Measurements from ENCODE around the gene TMEM52B. TPM values are rescaled to one million over a fixed set of nuclear protein-coding genes. Genes with fewer than 3 reads are reported as not detected.
A peak's percentile ranks its signal among the peaks of the same experiment; 100 is the strongest.

The TMEM52B gene
- total RNA-seq, 2 experiments from 2014 or later, result not detected

- CTCF ChIA-PET, result no interaction called here
- H3K27me3 ChIP-seq (ENCODE audit: control insufficient read depth in 1 of 2, insufficient read depth in 2 of 2, low read length in 2 of 2), result peaks cover 0 to 2% of the 10 kb centered on the region in 2 experiments
- Mint-ChIP-seq H3K27me3 (peaks cover 19% of the 10 kb centered on the region), H3K4me1 (ENCODE audit: low read depth) (peaks cover 9% of the 10 kb centered on the region), H3K27ac (no peak overlapping the region), H3K9me3 (no peaks in the 10 kb centered on the region), H3K36me3 (ENCODE audit: low read depth) (no peaks in the 10 kb centered on the region), H3K4me3 (no peak overlapping the region)
- no peak for TF ChIP-seq CTCF (IDR thresholded peaks at IDR 0.05)
- H3K27ac ChIP-seq (ENCODE audit: low read depth in 1 of 2, low read length in 2 of 2), result no peak overlapping the region
- ATAC-seq (ENCODE audit: poor library complexity), result no peak
- peaks cover 13% of the 10 kb centered on the region for H3K4me1 ChIP-seq (ENCODE audit: insufficient read depth, low read length)
- H3K36me3 ChIP-seq (ENCODE audit: insufficient read depth, low read length), result no peaks in the 10 kb centered on the region
- intact Hi-C loops (cut with DNase I, micrococcal nuclease), result loop anchor here in 1 of 2 experiments (10.0 kb wide), 1 partner anchor 1329 kb away; no protein-coding TSS in a partner anchor
- POLR2A ChIA-PET, result no interaction called here
- no peak for DNase-seq
- H3K9me3 ChIP-seq (ENCODE audit: control insufficient read depth in 1 of 2, insufficient read depth in 1 of 2, low read length in 2 of 2), result no peaks in the 10 kb centered on the region
- no peak overlapping the region for H3K4me3 ChIP-seq (ENCODE audit: low read length)
Observed at GRCh38 chr12:10155966-10156365, 22.9 kb upstream of the TMEM52B start.

DNA sequence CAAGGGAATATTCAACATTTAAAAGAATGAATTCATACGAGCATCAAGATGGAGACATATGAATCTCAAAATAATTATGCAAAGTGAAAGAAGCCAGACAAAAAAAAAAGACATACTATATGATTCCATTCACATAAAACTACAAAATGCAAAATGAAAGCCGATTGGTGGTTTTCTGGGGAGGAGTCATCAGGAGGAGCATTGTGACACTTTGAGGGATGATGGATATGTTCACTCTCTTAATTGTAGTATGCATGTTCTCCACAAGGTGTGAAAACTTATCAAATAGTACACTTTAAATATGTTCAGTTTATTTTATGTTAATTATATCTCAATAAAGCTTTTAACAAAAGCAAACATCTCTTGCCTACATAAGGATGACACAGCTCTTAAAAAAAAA is 20.4 kb upstream of the TMEM52B start:
- H3K36me3 Mint-ChIP-seq (ENCODE audit: low read depth), result no peaks in the 10 kb centered on the region
- H3K9me3 Mint-ChIP-seq, result no peaks in the 10 kb centered on the region
- ATAC-seq (ENCODE audit: poor library complexity), result peak; percentile 25
- no peaks in the 10 kb centered on the region for H3K36me3 ChIP-seq (ENCODE audit: insufficient read depth, low read length)
- no peak overlapping the region for H3K4me3 Mint-ChIP-seq
- ChIA-PET CTCF (no interaction called here), POLR2A (no interaction called here)
- H3K27me3 ChIP-seq (ENCODE audit: control insufficient read depth in 1 of 2, insufficient read depth in 2 of 2, low read length in 2 of 2), result peaks cover 0 to 2% of the 10 kb centered on the region in 2 experiments
- no peak for TF ChIP-seq CTCF (IDR thresholded peaks at IDR 0.05)
- H3K4me3 ChIP-seq (ENCODE audit: low read length), result no peak overlapping the region
- H3K4me1 ChIP-seq (ENCODE audit: insufficient read depth, low read length), result peaks cover 8% of the 10 kb centered on the region
- H3K9me3 ChIP-seq (ENCODE audit: control insufficient read depth in 1 of 2, insufficient read depth in 1 of 2, low read length in 2 of 2), result no peaks in the 10 kb centered on the region
- DNase-seq, result peak in 2 of 14 experiments; percentile 21 to 38
- intact Hi-C loops (cut with DNase I, micrococcal nuclease), result loop anchor here in 1 of 2 experiments (10.0 kb wide), 1 partner anchor 1326 kb away; no protein-coding TSS in a partner anchor
- H3K4me1 Mint-ChIP-seq (ENCODE audit: low read depth), result peaks cover 4% of the 10 kb centered on the region
- H3K27me3 Mint-ChIP-seq, result peaks cover 13% of the 10 kb centered on the region
- H3K27ac ChIP-seq (ENCODE audit: low read depth in 1 of 2, low read length in 2 of 2), result no peak overlapping the region
- H3K27ac Mint-ChIP-seq, result no peak overlapping the region

- H3K27me3 Mint-ChIP-seq, result peaks cover 4% of the 10 kb centered on the region
- CTCF ChIA-PET, result no interaction called here
- Histone ChIP-seq H3K27ac (ENCODE audit: low read depth in 1 of 2, low read length in 2 of 2) (no peak overlapping the region), H3K27me3 (ENCODE audit: control insufficient read depth in 1 of 2, insufficient read depth in 2 of 2, low read length in 2 of 2) (peaks cover 0 to 2% of the 10 kb centered on the region in 2 experiments), H3K4me1 (ENCODE audit: insufficient read depth, low read length) (no peaks in the 10 kb centered on the region), H3K9me3 (ENCODE audit: control insufficient read depth in 1 of 2, insufficient read depth in 1 of 2, low read length in 2 of 2) (no peaks in the 10 kb centered on the region), H3K36me3 (ENCODE audit: insufficient read depth, low read length) (no peaks in the 10 kb centered on the region), H3K4me3 (ENCODE audit: low read length) (no peak overlapping the region)
- intact Hi-C loops (cut with DNase I, micrococcal nuclease), result loop anchor here in 1 of 2 experiments (10.0 kb wide), 1 partner anchor 1326 kb away; no protein-coding TSS in a partner anchor
- H3K27ac Mint-ChIP-seq, result no peak overlapping the region
- DNase-seq (no peak), ATAC-seq (ENCODE audit: poor library complexity) (no peak)
- H3K4me3 Mint-ChIP-seq, result no peak overlapping the region
- POLR2A ChIA-PET, result no interaction called here
- H3K36me3 Mint-ChIP-seq (ENCODE audit: low read depth), result no peaks in the 10 kb centered on the region
- no peaks in the 10 kb centered on the region for H3K4me1 Mint-ChIP-seq (ENCODE audit: low read depth)
- H3K9me3 Mint-ChIP-seq, result no peaks in the 10 kb centered on the region
- no peak for TF ChIP-seq CTCF (IDR thresholded peaks at IDR 0.05)
Observed at GRCh38 chr12:10159280-10159679, 19.6 kb upstream of the TMEM52B start.

All from CD4-positive, alpha-beta T cell (primary cell).